HK-2 (cell line): ENCODE measurements around the gene LSM14B.

ENCODE experiments used
- DNase-seq: peaks from one replicate; pipeline ENCODE4 v3.0.0-alpha.2; 2018; ENCODE audit not compliant: unreplicated experiment

The LSM14B gene

GRCh38 chr20:62163485-62163865 is 41.2 kb downstream of the LSM14B start:
- no peak for DNase-seq

DNA sequence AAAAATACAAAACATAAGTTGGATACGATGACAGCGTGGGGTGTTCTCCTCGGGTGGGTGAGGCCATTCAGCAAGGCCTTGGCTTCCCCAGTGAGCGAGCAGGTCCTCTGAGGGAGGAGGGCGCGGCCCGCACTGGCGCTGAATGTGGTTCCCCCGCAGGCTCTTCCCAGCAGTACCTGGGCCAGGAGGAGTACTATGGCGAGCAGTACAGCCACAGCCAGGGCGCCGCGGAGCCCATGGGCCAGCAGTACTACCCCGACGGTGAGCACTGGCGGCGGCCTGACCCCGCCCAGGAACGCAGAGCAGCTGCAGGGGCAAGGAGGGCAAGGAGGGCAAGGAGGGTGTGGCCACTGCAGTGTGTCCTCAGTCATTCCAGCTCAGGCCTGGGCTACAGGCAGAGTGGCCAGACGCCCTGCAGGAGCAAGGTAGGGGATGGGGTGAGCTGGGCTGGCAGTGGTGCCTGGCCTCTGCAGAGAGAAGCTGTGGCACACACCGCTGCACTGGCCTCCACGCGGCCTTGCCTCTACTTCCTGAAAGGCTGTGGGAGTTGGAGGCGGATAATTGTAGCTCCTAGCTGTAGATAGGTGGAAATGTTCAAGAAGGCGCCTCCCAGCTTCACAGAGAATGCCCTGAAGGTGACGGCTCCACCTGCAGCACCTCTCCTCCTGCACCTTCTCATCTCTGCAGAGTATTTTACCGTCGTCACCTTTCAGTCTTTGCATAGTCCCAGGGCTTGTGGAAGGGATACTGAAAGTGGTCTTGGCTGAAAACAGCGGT is 41.9 kb downstream of the LSM14B start:
- no peak for DNase-seq

- DNase-seq = no peak
These were observed 42.8 kb downstream of the LSM14B start for GRCh38 chr20:62164879-62165761.

GRCh38 chr20:62165762-62166399 is 43.6 kb downstream of the LSM14B start:
- no peak for DNase-seq

DNA sequence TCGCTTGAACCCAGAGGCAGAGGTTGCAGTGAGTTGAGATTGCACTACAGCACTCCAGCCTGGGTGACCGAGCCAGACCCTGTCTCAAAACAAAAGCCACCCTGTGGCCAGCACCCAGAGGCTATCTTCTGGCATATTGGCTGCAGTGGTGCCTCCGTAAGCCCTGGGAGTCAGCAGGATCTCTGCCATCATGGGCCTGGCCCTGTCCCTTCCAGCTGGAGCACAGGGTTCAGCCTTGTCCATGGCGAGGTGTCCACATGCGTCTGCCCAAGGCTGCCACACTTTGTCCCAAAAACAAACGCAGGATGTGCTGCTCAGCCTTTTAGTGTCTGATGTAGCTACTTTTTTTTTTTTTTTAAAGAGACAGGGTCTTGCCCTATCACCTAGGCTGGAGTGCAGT is 45.2 kb downstream of the LSM14B start:
- no peak for DNase-seq

- no peak for DNase-seq
These were observed 45.8 kb downstream of the LSM14B start for GRCh38 chr20:62168061-62168460.

- no peak for DNase-seq
These were observed 46.7 kb downstream of the LSM14B start for GRCh38 chr20:62168890-62169435.

GRCh38 chr20:62170536-62170935 is 48.3 kb downstream of the LSM14B start:
- no peak for DNase-seq

DNA sequence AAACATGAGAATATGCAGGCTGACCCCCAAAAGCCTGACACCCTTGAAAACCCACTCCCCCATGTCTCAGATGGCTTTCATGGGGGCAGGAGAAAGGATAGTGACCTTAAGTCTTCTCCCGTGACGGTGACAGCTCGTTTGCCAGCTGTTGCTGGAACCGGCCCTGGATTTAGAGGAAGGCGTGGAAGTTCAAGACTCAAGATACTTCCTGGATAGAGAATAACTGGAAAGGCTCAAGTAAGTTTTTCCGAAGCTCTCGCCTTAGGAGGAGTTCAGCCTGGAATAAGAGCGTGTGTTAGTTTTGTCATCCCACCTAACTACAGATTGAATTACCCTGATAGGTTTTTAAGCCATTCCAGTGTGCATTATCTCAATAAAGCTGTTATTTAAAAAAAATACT is 49.0 kb downstream of the LSM14B start:
- DNase-seq = no peak

- DNase-seq = no peak
These were observed 50.4 kb downstream of the LSM14B start for GRCh38 chr20:62172666-62173065.

DNA sequence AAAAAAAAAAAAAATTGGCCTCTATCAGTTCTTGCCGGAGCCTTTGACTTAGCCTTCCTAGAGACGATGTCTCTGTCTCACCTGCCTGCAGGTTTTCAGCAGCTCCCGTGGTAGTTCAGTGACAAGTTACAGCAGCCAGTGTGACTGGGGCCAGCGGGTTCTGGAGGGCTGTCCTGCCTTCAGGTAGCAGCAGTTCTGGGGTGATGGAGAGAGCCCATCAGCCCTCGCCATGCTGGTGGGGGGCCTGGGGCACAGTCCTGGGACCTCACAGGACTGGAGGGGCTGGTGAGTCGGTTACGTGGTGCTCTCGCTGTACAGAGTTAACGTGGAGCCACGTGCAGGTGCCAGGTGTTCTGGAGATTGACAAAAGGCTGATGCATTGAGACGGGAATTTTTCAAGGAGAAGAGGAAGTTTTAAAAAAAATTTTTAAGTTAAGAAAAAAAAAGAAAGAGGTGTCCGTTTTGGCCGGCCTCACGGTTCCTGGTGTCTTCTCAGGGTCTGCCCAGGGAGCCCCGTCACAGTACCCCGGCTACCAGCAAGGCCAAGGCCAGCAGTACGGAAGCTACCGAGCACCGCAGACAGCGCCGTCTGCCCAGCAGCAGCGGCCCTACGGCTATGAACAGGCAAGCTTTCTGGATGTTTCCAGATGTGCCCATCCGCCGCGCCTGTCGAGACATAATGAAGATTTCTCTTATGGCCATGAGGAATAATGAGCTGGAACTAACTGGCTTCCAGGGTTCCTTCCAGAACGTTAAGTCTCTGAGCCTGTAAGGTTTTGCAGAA is 51.9 kb downstream of the LSM14B start:
- DNase-seq = no peak

DNA sequence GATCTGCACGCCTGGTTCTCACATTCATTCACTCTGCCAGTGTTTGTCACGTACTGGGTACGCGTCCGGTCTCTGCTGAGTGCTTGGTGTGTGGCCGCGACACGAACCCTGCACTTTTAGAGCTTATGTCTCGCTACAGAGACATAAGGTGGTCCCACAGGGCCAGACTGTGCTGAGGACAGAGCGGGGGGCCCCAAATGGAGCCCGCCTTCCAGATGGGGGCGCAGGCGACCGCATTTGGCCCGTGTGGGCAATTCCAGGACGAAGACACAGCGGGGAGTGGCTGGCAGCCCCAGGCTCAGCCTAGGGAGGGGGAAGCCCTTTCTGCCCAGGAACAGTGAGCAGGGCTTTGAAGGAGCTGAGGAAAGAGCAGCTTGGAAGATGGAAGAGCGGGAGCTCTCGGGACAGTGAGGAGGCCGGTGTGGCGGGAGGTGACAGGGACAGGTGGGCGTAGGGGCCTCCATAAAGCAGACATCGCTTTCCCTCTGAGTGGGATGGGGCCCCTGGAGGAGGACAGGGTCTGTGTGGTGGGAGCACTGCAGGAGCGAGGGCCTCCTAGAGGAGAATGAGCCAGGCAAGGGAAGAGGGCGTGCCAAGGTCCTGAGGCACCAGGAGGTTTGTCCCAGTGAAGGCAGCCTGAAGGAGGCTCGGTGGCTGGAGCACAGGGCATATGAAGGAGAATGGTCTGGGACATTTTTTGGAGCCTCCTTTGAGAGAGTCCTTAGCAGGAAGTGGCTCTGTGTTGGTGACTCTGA is 52.8 kb downstream of the LSM14B start:
- DNase-seq = no peak

DNA sequence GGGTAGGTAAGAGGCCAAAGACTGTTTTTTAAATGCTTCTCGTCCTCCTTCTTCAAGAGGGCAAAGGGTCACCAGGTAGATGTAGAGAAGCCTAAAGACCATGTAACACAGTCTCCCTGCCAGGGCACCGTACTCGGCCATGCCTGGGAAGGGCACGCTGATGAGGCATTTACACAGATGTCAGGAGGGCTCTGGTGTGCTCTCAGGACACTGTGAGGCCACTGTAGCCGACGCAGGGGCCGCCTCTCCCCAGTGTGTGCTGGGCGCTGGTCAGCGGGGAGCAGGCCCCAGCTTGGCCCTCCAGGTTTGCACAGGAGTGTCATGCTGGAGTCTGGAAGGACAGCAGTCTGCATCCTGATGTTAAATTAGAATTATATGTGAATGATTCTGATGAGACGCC is 53.4 kb downstream of the LSM14B start:
- DNase-seq = no peak

- DNase-seq = no peak
These were observed 54.6 kb downstream of the LSM14B start for GRCh38 chr20:62176866-62177265.

- DNase-seq = no peak
These were observed 55.0 kb downstream of the LSM14B start for GRCh38 chr20:62177307-62177706.

DNA sequence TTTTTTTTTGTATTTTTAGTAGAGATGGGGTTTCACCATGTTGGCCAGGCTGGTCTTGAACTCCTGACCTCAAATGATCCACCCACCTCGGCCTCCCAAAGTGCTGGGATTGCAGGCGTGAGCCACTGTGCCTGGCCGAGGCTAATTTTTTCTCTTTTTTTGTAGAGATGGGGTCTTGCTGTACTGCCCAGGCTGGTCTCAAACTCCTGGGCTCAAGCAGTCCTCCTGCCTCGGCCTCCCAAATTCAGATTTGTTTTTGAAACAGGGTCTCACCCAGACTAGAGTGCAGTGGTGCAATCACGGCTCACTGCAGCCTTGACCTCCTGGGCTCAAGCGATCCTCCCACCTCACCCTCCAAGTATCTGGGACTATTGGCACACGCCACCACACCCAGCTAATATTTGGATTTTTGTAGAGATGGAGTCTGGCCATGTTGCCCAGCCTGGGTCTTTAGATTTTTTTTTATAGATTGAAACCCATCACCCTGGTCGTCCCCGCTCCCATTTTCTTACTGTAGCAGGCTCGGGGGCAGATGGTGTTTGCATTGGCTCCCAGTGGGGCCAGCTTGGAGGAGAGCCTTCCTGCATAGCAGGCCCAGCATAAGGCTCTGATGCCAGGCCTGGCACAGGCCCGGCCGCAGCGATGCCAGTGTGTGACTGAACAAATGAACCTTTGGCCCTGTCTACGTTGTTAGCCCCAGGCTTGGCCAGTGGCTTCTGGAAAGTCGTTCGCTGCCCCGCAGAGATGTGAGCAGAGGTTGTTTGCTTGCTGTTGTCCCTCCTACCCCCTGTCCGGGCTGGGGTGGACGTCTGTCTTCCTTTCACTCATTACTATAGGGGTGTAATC is 56.3 kb downstream of the LSM14B start:
- no peak for DNase-seq

GRCh38 chr20:62179162-62179504 is 56.9 kb downstream of the LSM14B start:
- DNase-seq = no peak

GRCh38 chr20:62181808-62182207 is 59.5 kb downstream of the LSM14B start:
- DNase-seq = no peak

DNA sequence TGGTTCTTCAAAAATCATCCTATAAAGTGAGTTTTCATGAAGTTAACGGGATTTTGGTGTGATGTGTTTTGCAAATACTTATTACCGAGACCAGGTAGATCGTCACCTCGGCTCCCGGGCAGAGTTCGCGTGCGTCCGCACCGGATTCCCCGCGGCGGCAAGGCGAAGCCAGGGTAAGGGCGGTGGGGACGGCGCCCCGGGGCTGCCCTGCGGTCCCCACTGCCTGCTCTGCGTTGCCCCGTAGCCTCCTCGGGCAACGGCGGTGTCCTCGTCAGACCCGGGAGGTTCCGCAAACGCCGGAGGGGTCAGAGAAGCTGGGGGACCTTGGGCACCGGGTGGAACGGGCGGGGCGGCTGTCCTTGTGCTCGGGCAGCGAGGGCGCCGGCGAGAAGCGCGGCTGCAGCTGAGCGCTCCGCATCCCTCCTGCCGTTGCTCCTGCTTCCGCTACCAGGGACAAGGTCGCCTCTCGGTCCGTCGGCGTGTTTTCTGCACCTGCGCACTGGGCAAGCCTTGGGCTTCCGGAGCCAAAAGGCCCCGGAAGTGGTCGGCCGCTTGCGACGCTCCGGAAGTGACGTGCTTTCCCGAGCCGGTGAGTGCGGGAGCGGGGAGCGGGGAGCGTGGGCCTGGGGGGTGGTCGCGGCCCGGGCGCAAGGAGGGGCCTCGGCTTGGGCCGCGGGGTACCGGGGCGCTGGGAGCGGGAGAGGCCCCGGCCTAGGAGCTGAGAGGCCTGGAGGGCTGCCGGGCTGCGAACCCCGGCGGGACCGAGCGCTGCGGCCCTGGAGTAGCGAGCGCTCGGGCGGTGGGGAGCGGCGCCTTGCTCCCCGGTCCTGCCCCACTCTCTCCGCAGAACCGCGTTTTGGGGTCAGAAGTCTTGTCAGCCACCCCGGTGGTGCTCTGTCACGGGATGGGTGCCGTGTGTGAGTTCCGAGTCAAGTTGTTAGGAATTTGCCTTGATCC is 60.5 kb downstream of the LSM14B start, which contains the start of gene MTG2:
TSS of gene MTG2 (plus strand) at position 560 of the 957 bp plus-strand sequence. CDS start 10,393 bp downstream, outside the sequence.
- DNase-seq = peak; percentile 97
